Adrenal gland (tissue), 5 donors: ENCODE measurements around the gene UTP15.

Source experiments
- POLR2A ChIP-seq, 2 donors: fragments of 450-650 bp; IDR thresholded peaks; one replicate each; pipeline ENCODE4 v1.6.1; 2017; ENCODE audit warnings: antibody characterized with exemption in 2 of 2, mild to moderate bottlenecking in 2 of 2, moderate library complexity in 1 of 2
- TF ChIP-seq, protein P1 (sequence below), 6 experiments: fragments of 450-650 bp in 4 of 6; fragments of 200-600 bp in 2 of 6; sonication (generic) in 1 of 6; IDR thresholded peaks; 1 replicate in 5 of 6; 2 replicates in 1 of 6; pipeline versions ENCODE4 v1.5.1 to v1.8.0; 2016 to 2021; ENCODE audit warnings: antibody characterized with exemption in 6 of 6, mild to moderate bottlenecking in 2 of 6, moderate library complexity in 1 of 6
- donor health status: DM: no; HTN: no; CAD: no.

- TF ChIP-seq, protein P1, sequence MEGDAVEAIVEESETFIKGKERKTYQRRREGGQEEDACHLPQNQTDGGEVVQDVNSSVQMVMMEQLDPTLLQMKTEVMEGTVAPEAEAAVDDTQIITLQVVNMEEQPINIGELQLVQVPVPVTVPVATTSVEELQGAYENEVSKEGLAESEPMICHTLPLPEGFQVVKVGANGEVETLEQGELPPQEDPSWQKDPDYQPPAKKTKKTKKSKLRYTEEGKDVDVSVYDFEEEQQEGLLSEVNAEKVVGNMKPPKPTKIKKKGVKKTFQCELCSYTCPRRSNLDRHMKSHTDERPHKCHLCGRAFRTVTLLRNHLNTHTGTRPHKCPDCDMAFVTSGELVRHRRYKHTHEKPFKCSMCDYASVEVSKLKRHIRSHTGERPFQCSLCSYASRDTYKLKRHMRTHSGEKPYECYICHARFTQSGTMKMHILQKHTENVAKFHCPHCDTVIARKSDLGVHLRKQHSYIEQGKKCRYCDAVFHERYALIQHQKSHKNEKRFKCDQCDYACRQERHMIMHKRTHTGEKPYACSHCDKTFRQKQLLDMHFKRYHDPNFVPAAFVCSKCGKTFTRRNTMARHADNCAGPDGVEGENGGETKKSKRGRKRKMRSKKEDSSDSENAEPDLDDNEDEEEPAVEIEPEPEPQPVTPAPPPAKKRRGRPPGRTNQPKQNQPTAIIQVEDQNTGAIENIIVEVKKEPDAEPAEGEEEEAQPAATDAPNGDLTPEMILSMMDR (IDR thresholded peaks at IDR 0.05), result no peak
- TF ChIP-seq POLR2A (IDR thresholded peaks at IDR 0.05), result no peak
Observed at GRCh38 chr5:73564018-73564417, 1.5 kb upstream of the UTP15 start.
